ENCODE measurements around the gene SPTLC2.
"Not testable (repeated sequence)": the region's sequence is repeated elsewhere in the genome, so short reads cannot be mapped to it uniquely, and the experiment has no call there.

The SPTLC2 gene

GRCh38 chr14:77616454-77617229 is at the start of gene SPTLC2:
TSS of gene SPTLC2 (minus strand) at chr14:77616637. CDS start at chr14:77616579, 58 bp downstream.
- DNase-seq (ENCODE audit: low spot score) = peak; percentile 99

GRCh38 chr14:77663293-77663692 is 46.9 kb upstream of the SPTLC2 start:
- peak; percentile 64 for DNase-seq (ENCODE audit: low spot score)

GRCh38 chr14:77661562-77661961 is 45.1 kb upstream of the SPTLC2 start:
- DNase-seq (ENCODE audit: low spot score) = not testable (repeated sequence)

- DNase-seq (ENCODE audit: low spot score) = no peak
Observed at GRCh38 chr14:77660754-77661153, 44.3 kb upstream of the SPTLC2 start.

- DNase-seq (ENCODE audit: low spot score) = no peak
Observed at GRCh38 chr14:77659831-77660230, 43.4 kb upstream of the SPTLC2 start.

- DNase-seq (ENCODE audit: low spot score) = peak; percentile 81
Observed at GRCh38 chr14:77657280-77657679, 40.8 kb upstream of the SPTLC2 start.

GRCh38 chr14:77654001-77654441 is 37.6 kb upstream of the SPTLC2 start:
- no peak for DNase-seq (ENCODE audit: low spot score)

GRCh38 chr14:77649326-77649725 is 32.9 kb upstream of the SPTLC2 start:
- DNase-seq (ENCODE audit: low spot score) = no peak

GRCh38 chr14:77648520-77649200 is 32.2 kb upstream of the SPTLC2 start:
- DNase-seq (ENCODE audit: low spot score) = no peak

- no peak for DNase-seq (ENCODE audit: low spot score)
Observed at GRCh38 chr14:77647853-77648252, 31.4 kb upstream of the SPTLC2 start.

GRCh38 chr14:77646907-77647306 is 30.5 kb upstream of the SPTLC2 start:
- no peak for DNase-seq (ENCODE audit: low spot score)

- DNase-seq (ENCODE audit: low spot score) = no peak
Observed at GRCh38 chr14:77645520-77646230, 29.2 kb upstream of the SPTLC2 start.

GRCh38 chr14:77642407-77642806 is 26.0 kb upstream of the SPTLC2 start:
- DNase-seq (ENCODE audit: low spot score) = no peak

GRCh38 chr14:77641534-77642341 is 25.3 kb upstream of the SPTLC2 start:
- DNase-seq (ENCODE audit: low spot score) = peak; percentile 47

- DNase-seq (ENCODE audit: low spot score) = peak; percentile 44
Observed at GRCh38 chr14:77640756-77641533, 24.5 kb upstream of the SPTLC2 start.

GRCh38 chr14:77638771-77639171 is 22.3 kb upstream of the SPTLC2 start:
- peak; percentile 81 for DNase-seq (ENCODE audit: low spot score)

- DNase-seq (ENCODE audit: low spot score) = not testable (repeated sequence)
Observed at GRCh38 chr14:77635869-77636268, 19.4 kb upstream of the SPTLC2 start.

GRCh38 chr14:77635466-77635865 is 19.0 kb upstream of the SPTLC2 start:
- not testable (repeated sequence) for DNase-seq (ENCODE audit: low spot score)

GRCh38 chr14:77630111-77630510 is 13.7 kb upstream of the SPTLC2 start:
- DNase-seq (ENCODE audit: low spot score) = no peak

- DNase-seq (ENCODE audit: low spot score) = no peak
Observed at GRCh38 chr14:77625360-77625759, 8.9 kb upstream of the SPTLC2 start.

- DNase-seq (ENCODE audit: low spot score) = no peak
Observed at GRCh38 chr14:77623201-77623600, 6.8 kb upstream of the SPTLC2 start.
